ENCODE results near the gene KRTAP2-2.

- TF ChIP-seq YY1 (IDR thresholded peaks at IDR 0.05; ENCODE audit: insufficient read depth, insufficient read length) (no peak), SUZ12 (IDR thresholded peaks at IDR 0.05; ENCODE audit: extremely low read depth, insufficient read depth, insufficient read length) (no peak), ZNF274 (IDR thresholded peaks at IDR 0.05; ENCODE audit: low read depth, low read length) (no peak)
Observed at GRCh38 chr17:41096055-41096454, 41.0 kb upstream of the KRTAP2-2 start.

Measured in NT2/D1 (cell line).